Measurements from ENCODE around the gene CIDEB. TPM values are rescaled to one million over a fixed set of nuclear protein-coding genes. Genes with fewer than 3 reads are reported as not detected.
"Not testable (repeated sequence)": the region's sequence is repeated elsewhere in the genome, so short reads cannot be mapped to it uniquely, and the experiment has no call there.

The CIDEB gene
- polyA plus RNA-seq, 3 donors, result 36.4 to 126 (median 63.8) TPM

DNA sequence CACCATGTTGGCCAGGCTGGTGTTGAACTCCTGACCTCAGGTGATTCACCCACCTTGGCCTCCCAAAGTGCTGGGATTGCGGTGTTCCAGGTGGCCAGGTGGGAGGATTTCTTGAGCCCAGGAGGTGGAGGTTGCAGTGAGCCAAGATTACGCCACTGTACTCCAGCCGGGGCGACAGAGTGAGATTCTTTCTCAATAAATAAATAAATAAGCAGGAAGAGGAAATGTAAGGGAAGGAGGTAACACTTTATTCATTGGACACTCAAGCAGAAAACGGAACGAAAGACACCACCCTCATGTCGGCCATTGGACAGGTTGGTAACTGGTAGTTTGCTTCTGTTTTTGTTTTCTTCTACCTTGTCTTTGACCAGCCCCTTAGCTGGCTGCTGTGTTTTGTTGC, 47.2 kb upstream of the CIDEB start:
- intact Hi-C loops (cut with micrococcal nuclease), result no loop called here
- Mint-ChIP-seq H3K4me3 (no peak overlapping the region), H3K9me3 (peaks cover 0 to 1% (median 0%) of the 10 kb centered on the region in 7 donors), H3K27ac (peak overlapping the region in 1 of 7 donors; percentile 45), H3K4me1 (peaks cover 16% of the 10 kb centered on the region), H3K27me3 (ENCODE audit: low read depth in 3 of 3) (peaks cover 2 to 14% (median 11%) of the 10 kb centered on the region in 3 donors), H3K36me3 (no peaks in the 10 kb centered on the region)
- H3K9me3 ChIP-seq (replicated peaks in 1 of 2; ENCODE audit: control insufficient read depth in 1 of 2, insufficient read depth in 1 of 2, low read length in 2 of 2), result no peaks in the 10 kb centered on the region
- H2AFZ ChIP-seq (ENCODE audit: insufficient read depth, low read depth, low read length, poor library complexity, severe bottlenecking), result no peak overlapping the region
- H3K27ac ChIP-seq (ENCODE audit: low read depth in 1 of 2, low read length in 2 of 2), result no peak overlapping the region
- no peaks in the 10 kb centered on the region for H4K20me1 ChIP-seq (ENCODE audit: insufficient read depth, low read length)
- no peak for DNase-seq
- no peak overlapping the region for H3K4me3 ChIP-seq (replicated peaks in 1 of 3; ENCODE audit: low read depth in 2 of 3, low read length in 3 of 3)
- no peak overlapping the region for H3K4me2 ChIP-seq (replicated peaks; ENCODE audit: extremely low read depth, low read length, poor library complexity, severe bottlenecking)
- H3K4me1 ChIP-seq (ENCODE audit: control insufficient read depth in 1 of 2, insufficient read depth in 2 of 2, low read length in 2 of 2), result peaks cover 11 to 13% of the 10 kb centered on the region in 2 donors
- H3K36me3 ChIP-seq (replicated peaks in 1 of 2; ENCODE audit: control insufficient read depth in 1 of 2, insufficient read depth in 2 of 2, low read length in 2 of 2), result no peaks in the 10 kb centered on the region
- no peak overlapping the region for H3K9ac ChIP-seq (ENCODE audit: insufficient read depth, low read length, poor library complexity, severe bottlenecking)
- H3K79me2 ChIP-seq (ENCODE audit: insufficient read depth, low read length), result no peaks in the 10 kb centered on the region
- H3K27me3 ChIP-seq (ENCODE audit: control insufficient read depth in 2 of 2, insufficient read depth in 2 of 2, low read length in 2 of 2), result no peaks in the 10 kb centered on the region
- no peak for TF ChIP-seq CTCF (IDR thresholded peaks at IDR 0.05)
- WGBS (ENCODE audit: insufficient coverage), result no CpG with 5 or more reads among the region's 7 CpGs

GRCh38 chr14:24354482-24354825, 46.7 kb upstream of the CIDEB start:
- Mint-ChIP-seq H3K27ac (peak overlapping the region in 1 of 7 donors; percentile 47), H3K27me3 (ENCODE audit: low read depth in 3 of 3) (peaks cover 5 to 18% (median 17%) of the 10 kb centered on the region in 3 donors), H3K4me3 (peak overlapping the region in 1 of 2 donors; percentile 32), H3K4me1 (peaks cover 16% of the 10 kb centered on the region)
- DNase-seq; H3K36me3 ChIP-seq (replicated peaks in 1 of 2; ENCODE audit: control insufficient read depth in 1 of 2, insufficient read depth in 2 of 2, low read length in 2 of 2); H3K36me3 Mint-ChIP-seq; H3K9me3 ChIP-seq (replicated peaks in 1 of 2; ENCODE audit: control insufficient read depth in 1 of 2, insufficient read depth in 1 of 2, low read length in 2 of 2); H3K9me3 Mint-ChIP-seq; H3K4me3 ChIP-seq (replicated peaks in 1 of 3; ENCODE audit: low read depth in 2 of 3, low read length in 3 of 3); H4K20me1 ChIP-seq (ENCODE audit: insufficient read depth, low read length); H3K79me2 ChIP-seq (ENCODE audit: insufficient read depth, low read length); H3K27me3 ChIP-seq (ENCODE audit: control insufficient read depth in 2 of 2, insufficient read depth in 2 of 2, low read length in 2 of 2); intact Hi-C loops (cut with micrococcal nuclease); H3K27ac ChIP-seq (ENCODE audit: low read depth in 1 of 2, low read length in 2 of 2); H3K9ac ChIP-seq (ENCODE audit: insufficient read depth, low read length, poor library complexity, severe bottlenecking); H3K4me2 ChIP-seq (replicated peaks; ENCODE audit: extremely low read depth, low read length, poor library complexity, severe bottlenecking); H2AFZ ChIP-seq (ENCODE audit: insufficient read depth, low read depth, low read length, poor library complexity, severe bottlenecking): not testable (repeated sequence)
- H3K4me1 ChIP-seq (ENCODE audit: control insufficient read depth in 1 of 2, insufficient read depth in 2 of 2, low read length in 2 of 2), result peaks cover 11 to 13% of the 10 kb centered on the region in 2 donors
- no CpG with 5 or more reads among the region's 3 CpGs for WGBS (ENCODE audit: insufficient coverage)
